HG02623 (cell line): ENCODE data around the gene CDK5RAP1.
A peak's percentile ranks its signal among the peaks of the same experiment; 100 is the strongest.
"Not testable (repeated sequence)": the region's sequence is repeated elsewhere in the genome, so short reads cannot be mapped to it uniquely, and the experiment has no call there.

Source experiments
- ATAC-seq: cut with Tn5 transposase; IDR thresholded peaks from one replicate; pipeline ENCODE4 v1.9.1; 2021; ENCODE audit warnings: moderate library complexity; ENCODE audit not compliant: unreplicated experiment

The CDK5RAP1 gene

DNA sequence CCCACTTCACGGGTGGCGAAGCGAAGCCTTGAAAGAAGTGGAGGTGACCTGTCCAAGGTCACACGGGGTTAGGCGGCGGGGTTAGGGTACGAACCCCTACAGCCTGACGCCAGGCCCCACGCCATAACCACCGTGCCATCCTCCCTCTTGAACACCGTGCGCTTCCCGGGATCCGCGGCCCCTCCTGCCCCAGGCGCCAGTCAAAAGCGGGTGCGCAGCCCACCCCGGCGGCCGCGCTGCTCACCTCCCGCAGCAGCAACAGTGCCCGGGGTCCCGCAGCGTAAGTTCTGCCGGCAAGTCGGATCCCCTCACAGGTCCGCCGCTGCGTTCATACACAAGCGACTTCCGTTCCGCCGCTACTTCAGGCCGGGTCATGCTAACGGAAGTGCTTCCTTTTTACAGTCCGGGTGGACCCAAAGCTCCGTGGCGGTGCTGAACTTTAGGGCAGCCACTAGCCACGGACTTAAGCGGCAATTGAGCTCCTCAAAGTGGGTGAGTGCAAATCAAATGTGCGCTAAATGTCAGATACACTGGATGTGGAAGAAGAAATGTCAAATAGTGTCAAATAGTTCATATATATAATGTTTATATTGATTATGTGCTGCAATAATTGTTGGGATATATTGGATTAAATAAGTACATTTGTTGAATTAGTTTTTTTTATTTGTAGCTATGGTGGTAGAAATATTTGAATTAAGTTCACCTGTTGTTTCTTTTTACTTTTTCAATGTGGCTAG lies at the start of gene CDK5RAP1:
TSS of gene CDK5RAP1 (minus strand) at position 336 of the 737 bp plus-strand sequence. CDS start 4,455 bp downstream, outside the sequence.
- ATAC-seq: peak; percentile 87

- no peak for ATAC-seq
Measured at GRCh38 chr20:33450867-33451266, 49.5 kb upstream of the CDK5RAP1 start.

DNA sequence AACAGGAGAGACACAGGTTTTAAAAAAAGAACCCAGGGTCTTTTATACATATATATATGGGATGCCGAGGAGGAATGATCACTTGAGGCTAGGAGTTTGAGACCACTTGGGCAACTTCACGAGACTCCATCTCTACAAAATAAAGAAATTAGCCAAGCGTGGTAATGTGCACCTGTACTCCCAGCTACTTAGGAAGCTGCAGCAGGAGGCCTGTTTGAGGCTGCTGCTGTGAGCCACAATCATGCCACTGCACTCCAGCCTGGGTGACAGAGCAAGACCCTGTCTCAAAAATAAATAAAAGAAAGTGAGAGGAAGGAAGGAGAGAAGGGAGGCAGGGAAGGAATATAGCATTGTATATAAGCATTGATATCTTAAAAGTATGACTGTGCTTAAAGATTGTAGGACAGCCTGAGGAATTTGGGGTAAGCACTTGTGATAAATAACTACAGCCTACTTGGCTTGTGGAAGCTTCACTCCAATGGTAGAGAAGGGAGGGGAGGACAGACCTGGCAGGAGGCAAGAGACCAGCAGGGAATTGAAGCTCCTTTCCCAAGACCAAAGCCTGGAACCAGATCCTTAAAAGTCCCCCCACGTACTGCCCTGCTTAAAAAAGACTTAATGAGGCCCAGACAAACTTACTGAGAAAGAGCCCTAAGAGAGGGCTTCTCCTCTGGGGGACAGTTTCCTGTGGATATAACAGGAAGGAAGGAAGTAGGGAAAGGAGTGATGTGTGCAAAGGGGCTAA lies 44.7 kb upstream of the CDK5RAP1 start:
- ATAC-seq: no peak

- no peak for ATAC-seq
Measured at GRCh38 chr20:33444797-33445560, 43.7 kb upstream of the CDK5RAP1 start.

GRCh38 chr20:33443512-33444239 lies 42.4 kb upstream of the CDK5RAP1 start, which contains the start of gene SNTA1:
SNTA1 (minus strand) TSS chr20:33443763; CDS start chr20:33443620, 143 bp downstream.
- ATAC-seq: peak; percentile 70

GRCh38 chr20:33443006-33443511 lies 41.7 kb upstream of the CDK5RAP1 start:
- peak; percentile 4 for ATAC-seq

GRCh38 chr20:33442136-33443005 lies 41.1 kb upstream of the CDK5RAP1 start:
- no peak for ATAC-seq

DNA sequence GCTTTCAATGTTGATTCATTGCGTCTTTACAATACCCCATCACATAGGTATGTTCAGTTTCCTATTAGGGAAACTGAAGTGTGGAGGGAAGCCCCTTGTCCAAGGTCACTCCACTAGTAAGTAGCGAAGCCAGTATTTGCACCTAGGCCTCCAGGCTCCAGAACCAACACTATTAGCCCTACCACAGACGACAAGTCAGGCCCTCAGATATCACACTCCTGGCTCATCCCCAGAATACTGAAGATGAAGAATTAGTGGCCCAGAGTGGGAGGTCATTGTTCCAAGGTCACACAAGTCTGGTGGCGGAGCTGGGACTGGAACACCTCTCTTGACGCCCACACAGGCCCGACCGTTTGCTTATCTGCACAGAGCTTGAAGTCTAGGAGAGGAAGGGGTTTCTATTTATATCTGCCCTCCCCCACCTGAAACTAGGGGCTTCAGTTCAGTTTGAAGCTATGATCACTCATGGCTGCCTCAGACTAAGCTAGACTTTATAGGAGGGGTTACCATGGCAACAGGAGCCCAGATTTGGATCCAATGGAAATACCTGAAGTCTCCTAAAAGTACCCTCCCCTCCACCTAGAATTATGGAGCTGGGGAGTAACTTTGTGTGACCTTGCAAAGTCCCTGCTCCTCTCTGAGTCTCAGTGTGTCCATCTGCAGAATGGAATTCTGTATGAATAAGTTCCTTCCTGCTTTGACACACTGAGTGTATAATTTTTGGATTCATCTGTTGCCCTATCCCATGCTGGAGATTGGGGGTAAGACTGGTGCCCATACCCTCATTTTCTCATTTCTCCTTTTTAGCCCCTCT lies 40.0 kb upstream of the CDK5RAP1 start:
- ATAC-seq: no peak

GRCh38 chr20:33440562-33440961 lies 39.2 kb upstream of the CDK5RAP1 start:
- ATAC-seq: not testable (repeated sequence)

- ATAC-seq: no peak
Measured at GRCh38 chr20:33438481-33438880, 37.2 kb upstream of the CDK5RAP1 start.

- no peak for ATAC-seq
Measured at GRCh38 chr20:33437141-33437911, 36.0 kb upstream of the CDK5RAP1 start.

GRCh38 chr20:33434434-33434833 lies 33.1 kb upstream of the CDK5RAP1 start:
- ATAC-seq: no peak

DNA sequence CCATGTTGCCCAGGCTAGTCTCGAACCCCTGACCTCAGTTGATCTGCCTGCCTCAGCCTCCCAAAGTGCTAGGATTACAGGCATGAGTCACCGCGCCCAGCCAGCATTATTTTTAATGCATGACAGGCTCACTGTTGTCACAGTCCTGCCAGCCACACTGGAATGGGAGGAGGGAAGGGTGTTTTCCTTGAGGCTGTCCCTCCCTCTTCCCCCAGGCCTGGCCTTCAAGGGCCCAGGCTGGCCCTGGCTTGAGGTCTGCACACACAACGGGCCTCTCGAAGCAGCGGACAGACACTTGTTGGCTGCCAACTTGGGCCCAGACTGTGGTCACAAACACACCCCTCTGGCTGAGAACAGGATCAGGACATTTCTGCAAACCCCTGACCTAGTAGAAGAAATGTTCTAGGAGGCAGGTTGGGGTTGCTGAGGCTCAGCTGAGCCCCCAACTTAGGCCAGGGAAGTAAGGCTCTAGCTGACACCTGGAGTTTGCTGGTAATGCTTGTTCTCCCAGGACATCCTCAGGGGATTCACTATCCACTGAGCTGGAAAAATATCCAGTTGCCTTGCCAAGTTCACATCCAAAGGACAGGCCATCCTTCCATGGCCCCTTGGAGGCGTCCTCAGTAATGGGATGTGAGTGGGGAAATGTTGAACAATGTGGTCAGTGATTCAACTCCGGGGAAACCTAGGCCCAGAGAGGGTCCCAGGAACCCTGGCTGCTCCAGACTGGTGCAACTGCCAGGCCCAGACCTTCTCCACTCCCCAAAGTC lies 32.3 kb upstream of the CDK5RAP1 start:
- ATAC-seq: no peak

DNA sequence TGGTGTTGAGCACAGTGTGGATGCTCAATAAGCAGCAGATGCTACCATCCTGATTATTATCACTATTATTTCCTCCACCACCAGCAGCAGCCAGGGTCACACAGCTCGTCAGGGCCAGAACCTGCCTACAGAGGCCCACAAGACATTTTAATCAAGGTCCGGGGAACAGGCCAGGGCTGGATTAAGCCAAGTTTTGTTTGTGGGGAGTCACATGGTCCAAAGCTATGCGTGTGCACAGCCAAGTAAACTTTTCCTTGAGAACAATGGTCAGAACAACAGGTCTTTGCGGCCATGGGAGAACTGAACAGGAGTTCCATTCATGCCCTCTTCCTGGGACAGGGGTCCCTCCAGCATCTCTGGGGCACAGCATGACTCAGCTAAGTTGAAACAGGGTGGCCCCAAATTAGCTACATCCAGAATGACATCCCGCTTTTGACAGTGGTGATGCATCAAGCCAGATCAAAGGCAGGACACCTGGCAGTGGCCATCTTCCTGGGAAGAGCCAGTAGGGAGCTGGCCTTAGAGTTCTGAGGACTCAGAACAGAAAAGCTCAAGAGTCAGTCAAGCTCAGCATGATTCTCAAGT lies 30.6 kb upstream of the CDK5RAP1 start:
- no peak for ATAC-seq

GRCh38 chr20:33423875-33424274 lies 22.6 kb upstream of the CDK5RAP1 start:
- ATAC-seq: not testable (repeated sequence)

DNA sequence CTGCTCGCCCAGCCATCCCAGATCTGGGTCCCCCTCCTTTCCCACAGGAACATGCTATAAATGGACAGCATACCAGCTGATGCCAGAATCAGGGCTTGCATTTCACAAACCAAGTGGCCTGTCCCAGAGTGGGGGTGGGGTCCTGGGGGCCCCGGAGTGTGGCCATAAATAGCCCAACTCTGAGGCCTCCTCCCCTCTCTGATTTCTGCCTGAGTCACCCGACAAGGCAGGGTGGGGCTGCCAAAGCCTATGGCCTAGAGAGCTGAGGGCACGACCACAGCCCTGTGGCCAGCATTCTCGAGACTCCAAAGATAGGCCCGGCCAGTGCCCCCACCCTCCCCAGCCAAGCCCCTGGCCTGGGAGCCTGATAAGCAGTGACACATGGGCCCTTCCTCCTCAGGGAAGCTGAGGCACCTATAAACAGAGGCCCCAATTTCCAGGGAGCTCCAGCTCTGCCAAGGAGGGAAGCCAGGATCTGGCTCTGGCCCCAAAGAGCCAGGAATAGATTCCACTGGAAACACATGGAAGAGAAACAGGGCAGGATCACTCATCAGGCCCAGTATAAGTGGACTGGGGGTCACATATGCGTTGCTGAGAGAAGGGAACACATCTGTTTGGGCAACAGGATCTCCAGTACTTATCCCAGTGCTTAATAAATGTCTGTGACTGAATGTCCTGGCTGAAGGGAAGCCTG lies 22.0 kb upstream of the CDK5RAP1 start:
- no peak for ATAC-seq
